Neural cell (in vitro differentiated cells): Measurements from ENCODE around the gene TNP2. TPM values are rescaled to one million over a fixed set of nuclear protein-coding genes. Genes with fewer than 3 reads are reported as not detected.

Experiments
- H2AFZ ChIP-seq: fragments of 200-600, 300-800 bp; sonication (generic), shearing (Covaris generic); 2 replicates; pipeline ENCODE4 v1.6.0; 2014; ENCODE audit warnings: low read depth, mild to moderate bottlenecking, antibody characterized with exemption, low read length, moderate library complexity
- H3F3A ChIP-seq: fragments of 200-600 bp; shearing (Covaris generic); 2 replicates; pipeline ENCODE4 v1.6.1; 2016; ENCODE audit warnings: mild to moderate bottlenecking, moderate library complexity, mixed read lengths, antibody characterized with exemption, low read length; ENCODE audit not compliant: insufficient read depth, poor library complexity, severe bottlenecking
- H3K27ac ChIP-seq: fragments of 200-600, 300-800 bp; sonication (generic), shearing (Covaris generic); 2 replicates; pipeline ENCODE4 v1.5.1; 2014; ENCODE audit warnings: mild to moderate bottlenecking, low read length, moderate library complexity
- H3K27me3 ChIP-seq: fragments of 300-800, 200-600 bp; sonication (generic), shearing (Covaris generic); 2 replicates; pipeline ENCODE4 v1.6.0; 2014; ENCODE audit warnings: mild to moderate bottlenecking, low read depth, low read length, moderate library complexity; ENCODE audit not compliant: insufficient read depth
- H3K36me3 ChIP-seq: fragments of 300-800, 200-600 bp; sonication (generic), shearing (Covaris generic); 2 replicates; pipeline ENCODE4 v1.5.1; 2014; ENCODE audit warnings: mild to moderate bottlenecking, antibody characterized with exemption, low read length, moderate library complexity; ENCODE audit not compliant: insufficient read depth
- H3K4me2 ChIP-seq: fragments of 300-800, 200-600 bp; sonication (generic), shearing (Covaris generic); 2 replicates; pipeline ENCODE4 v1.6.0; 2014; ENCODE audit warnings: mild to moderate bottlenecking, low read length
- H3K4me3 ChIP-seq: fragments of 300-800, 200-600 bp; sonication (generic), shearing (Covaris generic); 2 replicates; pipeline ENCODE4 v1.5.1; 2014; ENCODE audit warnings: mild to moderate bottlenecking, low read length, moderate library complexity
- H3K79me2 ChIP-seq: fragments of 200-600 bp; shearing (Covaris generic); replicated peaks from 2 replicates; pipeline ENCODE4 v1.6.0; 2014; ENCODE audit warnings: mild to moderate bottlenecking, low read length, moderate library complexity; ENCODE audit not compliant: insufficient read depth
- H3K9ac ChIP-seq: fragments of 300-800, 200-600 bp; sonication (generic), shearing (Covaris generic); 2 replicates; pipeline ENCODE4 v1.6.1; 2016; ENCODE audit warnings: mild to moderate bottlenecking, low read length, mixed read lengths
- H3K9me2 ChIP-seq: fragments of 200-600 bp; shearing (Covaris generic); 2 replicates; pipeline ENCODE4 v1.6.1; 2016; ENCODE audit warnings: mild to moderate bottlenecking, low read length, mixed read lengths; ENCODE audit not compliant: insufficient read depth
- H3K9me3 ChIP-seq: fragments of 200-600, 300-800 bp; sonication (generic), shearing (Covaris generic); 2 replicates; pipeline ENCODE4 v1.6.1; 2016; ENCODE audit warnings: mild to moderate bottlenecking, mixed run types, low read length, moderate library complexity, mixed read lengths
- H4K20me1 ChIP-seq: fragments of 200-600 bp; shearing (Covaris generic); 2 replicates; pipeline ENCODE4 v1.6.1; 2016; ENCODE audit warnings: mild to moderate bottlenecking, mixed run types; ENCODE audit not compliant: insufficient read depth
- EP300 ChIP-seq: fragments of 450-650 bp; conservative IDR thresholded peaks from 2 replicates; pipeline ENCODE4 v1.6.1; 2014; ENCODE audit warnings: antibody characterized with exemption, mild to moderate bottlenecking, moderate library complexity; ENCODE audit not compliant: poor library complexity, severe bottlenecking
- EZH2 ChIP-seq: fragments of 200-600, 300-800 bp; shearing (Covaris generic), sonication (generic); IDR thresholded peaks from 2 replicates; pipeline ENCODE4 v1.6.1; 2014; ENCODE audit warnings: antibody characterized with exemption, low read length, borderline replicate concordance, mild to moderate bottlenecking; ENCODE audit not compliant: insufficient read depth, poor library complexity, severe bottlenecking
- MXI1 ChIP-seq: fragments of 450-650 bp; conservative IDR thresholded peaks from 2 replicates; pipeline ENCODE4 v1.6.1; 2014; ENCODE audit warnings: antibody characterized with exemption, mild to moderate bottlenecking; ENCODE audit not compliant: poor library complexity, severe bottlenecking
- POLR2AphosphoS5 ChIP-seq: IDR thresholded peaks from 2 replicates; pipeline ENCODE4 v1.6.1; 2012
- RAD21 ChIP-seq: fragments of 450-650 bp; conservative IDR thresholded peaks from 2 replicates; pipeline ENCODE4 v1.6.1; 2014; ENCODE audit warnings: antibody characterized with exemption, mild to moderate bottlenecking, moderate library complexity
- REST ChIP-seq: IDR thresholded peaks from 2 replicates; pipeline ENCODE4 v1.6.1; 2012; ENCODE audit warnings: borderline replicate concordance
- SMC3 ChIP-seq: fragments of 450-650 bp; conservative IDR thresholded peaks from 2 replicates; pipeline ENCODE4 v1.6.1; 2014; ENCODE audit warnings: antibody characterized with exemption, mild to moderate bottlenecking, moderate library complexity; ENCODE audit not compliant: poor library complexity
- TAF1 ChIP-seq: IDR thresholded peaks from 2 replicates; pipeline ENCODE4 v1.6.1; 2012; ENCODE audit warnings: low read depth
- polyA plus RNA-seq: library from polyadenylated mRNA; depleted of rRNA; stranded (reverse); fragments of >200 nt; gene quantifications from 2 replicates; pipeline ENCODE4 v1.2.3, GENCODE V29; 2014
- TF ChIP-seq, protein P1 (sequence below): fragments of 450-650 bp; IDR thresholded peaks from 2 replicates; pipeline ENCODE4 v1.5.1; 2014; ENCODE audit warnings: antibody characterized with exemption, mild to moderate bottlenecking, moderate library complexity; ENCODE audit not compliant: poor library complexity, severe bottlenecking

Gene TNP2
- polyA plus RNA-seq, 1 donor from 2014 or later = not detected

DNA sequence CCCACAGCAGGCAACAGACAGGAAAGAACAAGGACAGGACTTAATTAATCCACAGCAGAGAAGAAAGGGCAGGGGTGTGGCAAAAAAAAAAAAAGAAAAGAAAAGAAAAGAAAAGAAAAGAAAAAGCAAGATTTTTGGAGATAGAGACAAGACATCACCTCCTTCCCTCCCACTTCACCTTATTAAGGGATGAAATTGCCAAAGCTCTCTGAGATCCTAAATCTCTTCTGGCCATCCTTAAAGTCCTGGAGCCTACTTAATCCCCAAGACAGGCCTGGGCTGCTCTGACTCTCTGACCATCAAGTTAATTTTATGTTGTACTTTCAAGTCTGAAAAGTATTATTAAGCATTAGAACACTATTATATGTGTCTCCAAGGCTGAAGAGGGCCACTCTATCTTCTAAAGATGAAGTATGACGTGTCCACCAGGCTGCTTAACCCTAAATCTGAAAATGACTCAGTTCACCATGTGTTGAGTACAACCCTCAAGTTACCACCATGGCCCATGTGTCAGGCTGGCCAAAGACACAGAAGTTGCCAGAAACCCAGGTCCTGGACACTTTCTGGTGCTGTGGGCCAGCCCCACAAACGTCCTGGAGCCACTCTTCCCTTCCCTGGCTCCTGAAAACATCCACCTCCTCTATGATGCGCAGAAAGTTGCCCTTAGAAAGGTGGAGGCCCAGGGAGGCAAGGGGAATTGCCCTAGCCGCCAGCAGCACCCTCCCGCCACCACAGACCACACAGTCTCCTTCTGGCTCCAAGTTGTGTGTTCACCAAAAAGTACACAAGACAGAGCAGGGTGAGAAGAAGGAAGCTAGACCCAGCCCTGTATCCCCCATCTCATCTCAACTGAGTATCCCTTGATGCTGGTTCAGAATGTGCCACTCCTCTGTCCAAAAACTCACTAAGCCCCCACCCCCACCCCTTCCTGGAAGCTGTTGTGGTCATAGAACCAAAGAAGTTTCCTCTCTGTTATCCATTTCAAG lies 15.8 kb downstream of the TNP2 start:
- Histone ChIP-seq H3K4me2 (no peak overlapping the region), H4K20me1 (no peaks in the 10 kb centered on the region), H3K36me3 (no peaks in the 10 kb centered on the region), H2AFZ (no peak overlapping the region), H3K9me2 (no peaks in the 10 kb centered on the region), H3F3A (no peaks in the 10 kb centered on the region), H3K4me3 (no peak overlapping the region), H3K9me3 (no peaks in the 10 kb centered on the region), H3K27me3 (peaks cover 39% of the 10 kb centered on the region), H3K27ac (no peak overlapping the region), H3K79me2 (no peaks in the 10 kb centered on the region), H3K9ac (no peak overlapping the region)
- TF ChIP-seq SMC3 = no peak
- TF ChIP-seq REST = no peak
- no peak for TF ChIP-seq EP300
- TF ChIP-seq, protein P1, sequence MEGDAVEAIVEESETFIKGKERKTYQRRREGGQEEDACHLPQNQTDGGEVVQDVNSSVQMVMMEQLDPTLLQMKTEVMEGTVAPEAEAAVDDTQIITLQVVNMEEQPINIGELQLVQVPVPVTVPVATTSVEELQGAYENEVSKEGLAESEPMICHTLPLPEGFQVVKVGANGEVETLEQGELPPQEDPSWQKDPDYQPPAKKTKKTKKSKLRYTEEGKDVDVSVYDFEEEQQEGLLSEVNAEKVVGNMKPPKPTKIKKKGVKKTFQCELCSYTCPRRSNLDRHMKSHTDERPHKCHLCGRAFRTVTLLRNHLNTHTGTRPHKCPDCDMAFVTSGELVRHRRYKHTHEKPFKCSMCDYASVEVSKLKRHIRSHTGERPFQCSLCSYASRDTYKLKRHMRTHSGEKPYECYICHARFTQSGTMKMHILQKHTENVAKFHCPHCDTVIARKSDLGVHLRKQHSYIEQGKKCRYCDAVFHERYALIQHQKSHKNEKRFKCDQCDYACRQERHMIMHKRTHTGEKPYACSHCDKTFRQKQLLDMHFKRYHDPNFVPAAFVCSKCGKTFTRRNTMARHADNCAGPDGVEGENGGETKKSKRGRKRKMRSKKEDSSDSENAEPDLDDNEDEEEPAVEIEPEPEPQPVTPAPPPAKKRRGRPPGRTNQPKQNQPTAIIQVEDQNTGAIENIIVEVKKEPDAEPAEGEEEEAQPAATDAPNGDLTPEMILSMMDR = no peak
- no peak for TF ChIP-seq RAD21
- TF ChIP-seq EZH2 = no peak
- no peak for TF ChIP-seq POLR2AphosphoS5
- no peak for TF ChIP-seq TAF1
- TF ChIP-seq MXI1 = no peak

DNA sequence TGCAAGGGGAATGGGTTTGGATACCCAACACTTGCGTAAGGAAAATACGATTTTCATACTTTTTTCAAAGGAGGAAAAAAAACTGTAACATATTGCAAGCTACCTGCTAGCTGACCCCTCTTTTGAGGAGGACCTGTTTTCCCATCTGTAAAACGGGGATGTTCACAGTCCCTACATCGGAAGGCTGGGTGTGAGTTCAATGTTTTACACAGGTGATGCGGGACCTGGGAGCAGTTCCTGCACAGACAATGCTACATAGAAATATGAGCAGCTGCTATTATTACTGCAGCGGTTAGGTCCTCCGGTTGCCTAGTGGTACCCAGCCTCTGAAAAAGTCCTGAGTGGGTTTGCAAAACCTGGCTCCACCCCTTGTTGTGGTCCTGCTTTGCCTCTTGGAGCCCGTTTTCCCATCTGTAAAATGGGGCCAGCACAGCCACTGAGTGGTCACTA lies 16.6 kb downstream of the TNP2 start:
- Histone ChIP-seq H3K9ac (no peak overlapping the region), H3K27ac (no peak overlapping the region), H3K36me3 (no peaks in the 10 kb centered on the region), H3K9me2 (no peaks in the 10 kb centered on the region), H3F3A (no peaks in the 10 kb centered on the region), H4K20me1 (no peaks in the 10 kb centered on the region), H3K79me2 (no peaks in the 10 kb centered on the region), H3K27me3 (peaks cover 37% of the 10 kb centered on the region), H2AFZ (no peak overlapping the region), H3K4me2 (no peak overlapping the region), H3K9me3 (no peaks in the 10 kb centered on the region), H3K4me3 (no peak overlapping the region)
- TF ChIP-seq, protein P1 = no peak
- no peak for TF ChIP-seq MXI1
- TF ChIP-seq REST = no peak
- TF ChIP-seq TAF1 = no peak
- no peak for TF ChIP-seq POLR2AphosphoS5
- no peak for TF ChIP-seq RAD21
- TF ChIP-seq EZH2 = no peak
- TF ChIP-seq SMC3 = no peak
- no peak for TF ChIP-seq EP300
